NT2/D1 (cell line): ENCODE measurements around the gene ADAMTS20.

Experiments used
- DNase-seq: peaks from one replicate; pipeline ENCODE4 v3.0.0-alpha.2; 2011; ENCODE audit warnings: low read depth, low spot score
- H3K27me3 ChIP-seq: 2 replicates; pipeline ENCODE4 v1.6.0; 2011; ENCODE audit warnings: mild to moderate bottlenecking; ENCODE audit not compliant: insufficient read length, insufficient read depth
- H3K36me3 ChIP-seq: 2 replicates; pipeline ENCODE4 v1.6.1; 2011; ENCODE audit warnings: mild to moderate bottlenecking, low read length, mixed read lengths; ENCODE audit not compliant: insufficient read depth, insufficient read length
- H3K4me1 ChIP-seq: 2 replicates; pipeline ENCODE4 v1.5.1; 2011; ENCODE audit not compliant: insufficient read depth, insufficient read length
- H3K4me3 ChIP-seq: 2 replicates; pipeline ENCODE4 v1.5.1; 2011; ENCODE audit warnings: low read depth; ENCODE audit not compliant: insufficient read length
- H3K9ac ChIP-seq: 2 replicates; pipeline ENCODE4 v1.6.0; 2011; ENCODE audit warnings: low read depth; ENCODE audit not compliant: insufficient read length
- H3K9me3 ChIP-seq: 2 replicates; pipeline ENCODE4 v1.5.1; 2011; ENCODE audit warnings: mild to moderate bottlenecking, low read length; ENCODE audit not compliant: insufficient read depth
- SUZ12 ChIP-seq: IDR thresholded peaks from 2 replicates; pipeline ENCODE4 v1.6.1; 2011; ENCODE audit not compliant: insufficient read length, insufficient read depth; ENCODE audit errors: extremely low read depth
- YY1 ChIP-seq: IDR thresholded peaks from 2 replicates; pipeline ENCODE4 v1.6.1; 2011; ENCODE audit not compliant: insufficient read length, insufficient read depth
- ZNF274 ChIP-seq: IDR thresholded peaks from 2 replicates; pipeline ENCODE4 v1.6.1; 2011; ENCODE audit warnings: mild to moderate bottlenecking, low read depth, low read length

Gene ADAMTS20

DNA sequence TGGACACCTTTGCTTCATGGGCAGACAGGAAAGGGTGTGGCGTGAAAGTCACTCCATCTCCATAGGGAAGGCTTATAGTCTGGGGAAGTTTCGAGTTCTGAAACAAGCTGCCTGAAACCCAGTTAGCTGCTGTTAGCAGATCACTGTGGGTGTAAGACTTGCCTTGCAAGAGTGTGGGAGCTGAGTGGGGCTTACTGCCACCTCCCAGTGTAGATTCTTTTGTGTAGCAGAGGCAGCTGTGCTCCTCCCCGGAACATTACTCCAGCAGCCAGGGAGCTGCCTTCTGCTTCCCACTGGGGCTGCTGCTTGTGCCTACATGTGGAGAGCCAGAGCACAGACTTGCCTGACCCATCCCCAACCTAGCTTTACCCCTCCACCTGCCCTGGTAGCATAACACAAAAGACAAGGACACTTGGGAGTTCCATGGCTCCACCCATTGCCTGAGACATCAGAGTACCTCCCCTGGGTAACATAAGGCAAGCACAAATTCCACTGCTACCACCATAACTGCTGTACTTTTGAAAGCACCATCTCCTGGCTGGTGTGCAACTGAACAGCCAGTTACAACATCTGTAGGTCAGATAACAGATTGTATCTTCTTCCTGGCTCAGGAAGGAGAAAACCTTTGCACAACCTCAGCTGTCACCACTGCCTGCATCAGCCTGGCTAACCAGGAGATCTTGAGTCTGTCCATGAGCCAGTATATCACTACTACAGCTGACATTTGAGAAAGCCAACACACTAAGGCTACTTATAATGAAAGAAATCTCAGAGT, 69.5 kb downstream of the ADAMTS20 start:
- DNase-seq, result no peak
- Histone ChIP-seq H3K4me1 (no peaks in the 10 kb centered on the region), H3K9ac (no peak overlapping the region), H3K27me3 (no peaks in the 10 kb centered on the region), H3K4me3 (no peak overlapping the region), H3K9me3 (no peaks in the 10 kb centered on the region), H3K36me3 (no peaks in the 10 kb centered on the region)
- no peak for TF ChIP-seq ZNF274
- TF ChIP-seq YY1, result no peak
- no peak for TF ChIP-seq SUZ12

DNA sequence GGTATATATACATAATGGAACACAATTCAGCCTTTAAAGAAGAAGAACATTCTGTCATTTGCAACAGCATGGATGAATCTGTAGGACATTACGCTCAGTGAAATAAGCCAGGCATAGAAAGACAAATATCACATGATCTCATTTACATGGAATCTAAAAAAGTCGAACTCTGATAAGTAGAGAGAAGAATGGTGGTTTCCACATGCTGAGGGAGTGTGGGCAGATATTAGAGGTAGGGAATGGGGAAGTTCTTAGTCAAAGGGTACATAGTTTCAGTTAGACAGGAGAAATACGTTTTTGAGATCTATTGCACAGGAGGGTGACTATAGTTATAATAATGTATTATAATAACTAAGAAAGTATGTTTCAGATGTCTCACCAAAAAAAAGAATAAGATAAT, 71.4 kb downstream of the ADAMTS20 start:
- no peak overlapping the region for H3K4me3 ChIP-seq
- H3K9me3 ChIP-seq, result peaks cover 5% of the 10 kb centered on the region; the same call in 1 of the 2 replicates
- H3K27me3 ChIP-seq, result no peaks in the 10 kb centered on the region
- TF ChIP-seq ZNF274, result no peak
- TF ChIP-seq SUZ12, result no peak
- TF ChIP-seq YY1, result no peak
- H3K9ac ChIP-seq, result no peak overlapping the region
- no peaks in the 10 kb centered on the region for H3K4me1 ChIP-seq
- no peaks in the 10 kb centered on the region for H3K36me3 ChIP-seq
- no peak for DNase-seq

DNA sequence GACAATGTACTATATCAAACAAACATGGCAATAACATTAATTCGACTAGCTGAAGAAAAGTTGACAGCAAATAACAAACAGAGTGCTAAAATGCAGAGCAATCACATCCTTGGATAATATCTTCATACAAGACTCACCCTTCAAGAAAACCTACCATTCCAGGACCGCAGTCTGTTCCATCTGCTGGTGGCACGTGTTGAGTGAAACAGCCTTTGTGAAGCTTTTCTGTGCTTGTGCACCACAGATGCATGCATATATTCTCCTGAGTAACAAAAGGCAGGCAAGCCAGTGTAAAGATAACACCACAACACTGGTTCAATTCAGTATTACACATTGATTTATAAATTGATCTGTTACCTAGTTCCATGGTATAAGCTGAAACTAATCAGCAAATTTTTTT, 89.3 kb downstream of the ADAMTS20 start:
- no peaks in the 10 kb centered on the region for H3K27me3 ChIP-seq
- H3K9me3 ChIP-seq, result peaks cover 10% of the 10 kb centered on the region; the same call in 1 of the 2 replicates
- no peaks in the 10 kb centered on the region for H3K4me1 ChIP-seq
- H3K36me3 ChIP-seq, result peaks cover 12% of the 10 kb centered on the region
- H3K4me3 ChIP-seq, result no peak overlapping the region
- no peak for TF ChIP-seq YY1
- no peak for TF ChIP-seq ZNF274
- H3K9ac ChIP-seq, result no peak overlapping the region
- no peak for DNase-seq

DNA sequence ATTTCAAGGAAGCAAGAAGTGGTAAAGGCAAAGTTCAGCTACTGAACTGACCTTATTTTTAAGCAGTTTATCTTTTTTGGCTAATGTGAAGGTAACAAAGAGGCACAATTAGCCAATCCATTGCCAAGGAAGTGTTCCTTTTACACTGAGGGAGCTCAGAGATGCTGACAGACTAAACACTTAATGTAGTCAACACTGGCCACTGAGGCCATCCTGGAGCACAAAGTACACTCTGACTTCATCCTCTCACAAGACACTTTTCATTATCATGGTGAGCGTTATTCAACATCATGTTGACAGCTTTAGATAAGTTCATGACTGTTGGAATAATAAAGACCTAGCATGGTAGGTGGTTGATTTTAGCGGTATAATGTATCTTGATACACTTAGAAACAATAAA, 89.9 kb downstream of the ADAMTS20 start:
- Histone ChIP-seq H3K4me1 (no peaks in the 10 kb centered on the region), H3K27me3 (no peaks in the 10 kb centered on the region), H3K36me3 (peaks cover 12% of the 10 kb centered on the region), H3K9me3 (peaks cover 14% of the 10 kb centered on the region), H3K9ac (no peak overlapping the region), H3K4me3 (no peak overlapping the region)
- TF ChIP-seq ZNF274 (no peak), SUZ12 (no peak), YY1 (no peak)
- no peak for DNase-seq

- H3K36me3 ChIP-seq, result peaks cover 10% of the 10 kb centered on the region
- TF ChIP-seq YY1, result no peak
- no peak overlapping the region for H3K4me3 ChIP-seq
- H3K9ac ChIP-seq, result no peak overlapping the region
- no peak for DNase-seq
- H3K27me3 ChIP-seq, result no peaks in the 10 kb centered on the region
- no peaks in the 10 kb centered on the region for H3K4me1 ChIP-seq
- peaks cover 30% of the 10 kb centered on the region for H3K9me3 ChIP-seq
These were observed 92.7 kb downstream of the ADAMTS20 start for GRCh38 chr12:43459285-43459684.

DNA sequence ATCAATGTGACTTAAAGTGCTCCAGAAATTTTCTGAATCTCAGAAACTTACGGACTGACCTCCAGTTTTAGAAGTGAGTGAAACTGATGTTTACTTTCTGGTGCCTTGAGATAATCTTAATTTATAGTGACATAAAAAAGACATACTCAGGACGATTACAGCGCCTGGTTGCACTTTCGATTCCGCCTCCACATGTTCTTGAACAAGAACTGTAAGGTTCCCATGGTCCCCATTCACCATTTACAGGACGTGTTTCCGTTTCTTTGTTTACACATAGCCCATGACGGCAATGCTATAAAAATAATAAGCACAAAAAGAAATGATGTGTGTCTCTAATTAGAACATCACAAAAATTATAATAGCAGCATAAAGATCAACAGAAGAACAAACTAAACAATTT, 98.2 kb downstream of the ADAMTS20 start:
- no peak for TF ChIP-seq SUZ12
- no peak for TF ChIP-seq YY1
- TF ChIP-seq ZNF274, result no peak
- H3K9ac ChIP-seq, result no peak overlapping the region
- no peaks in the 10 kb centered on the region for H3K4me1 ChIP-seq
- no peaks in the 10 kb centered on the region for H3K36me3 ChIP-seq
- no peak for DNase-seq
- no peaks in the 10 kb centered on the region for H3K27me3 ChIP-seq
- peaks cover 20% of the 10 kb centered on the region for H3K9me3 ChIP-seq
- H3K4me3 ChIP-seq, result no peak overlapping the region

DNA sequence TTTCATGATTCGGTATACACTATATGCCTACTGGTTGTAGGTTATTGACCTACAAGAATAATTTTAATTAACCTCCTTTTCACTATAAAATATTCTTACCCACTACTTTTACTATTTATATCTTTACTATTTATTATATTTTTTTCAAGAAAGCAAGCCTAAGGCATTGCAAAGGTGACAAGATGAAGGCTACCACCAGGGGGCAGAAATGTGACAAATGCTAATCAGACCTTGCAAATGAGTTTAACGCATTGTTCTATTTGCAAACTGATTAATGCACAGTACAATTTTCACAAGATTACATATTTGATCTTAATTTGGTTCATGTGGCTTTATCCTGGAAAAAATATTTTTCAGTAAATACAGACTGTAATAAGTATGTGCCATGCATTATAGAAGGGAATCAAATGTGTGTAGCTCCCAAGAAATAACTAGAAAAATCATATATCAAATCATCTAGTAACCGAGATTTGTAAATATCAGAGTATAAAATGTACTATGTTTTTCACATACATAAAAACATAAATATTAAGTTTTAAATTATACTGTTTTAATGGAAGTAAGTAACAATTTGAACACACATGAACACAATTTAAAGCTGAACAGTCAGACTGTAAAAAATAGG, 107.0 kb downstream of the ADAMTS20 start:
- Histone ChIP-seq H3K27me3 (no peaks in the 10 kb centered on the region), H3K9ac (no peak overlapping the region), H3K4me3 (no peak overlapping the region), H3K9me3 (no peaks in the 10 kb centered on the region), H3K36me3 (no peaks in the 10 kb centered on the region), H3K4me1 (no peaks in the 10 kb centered on the region)
- DNase-seq, result peak; percentile 61
- TF ChIP-seq YY1 (no peak), SUZ12 (no peak), ZNF274 (no peak)
